GM19452 (cell line): ENCODE data around the gene LMF1.
"Not testable (repeated sequence)": the region's sequence is repeated elsewhere in the genome, so short reads cannot be mapped to it uniquely, and the experiment has no call there.

Experiments used
- ATAC-seq: cut with Tn5 transposase; IDR thresholded peaks from one replicate; pipeline ENCODE4 v1.9.1; 2021; ENCODE audit not compliant: unreplicated experiment

LMF1 gene

DNA sequence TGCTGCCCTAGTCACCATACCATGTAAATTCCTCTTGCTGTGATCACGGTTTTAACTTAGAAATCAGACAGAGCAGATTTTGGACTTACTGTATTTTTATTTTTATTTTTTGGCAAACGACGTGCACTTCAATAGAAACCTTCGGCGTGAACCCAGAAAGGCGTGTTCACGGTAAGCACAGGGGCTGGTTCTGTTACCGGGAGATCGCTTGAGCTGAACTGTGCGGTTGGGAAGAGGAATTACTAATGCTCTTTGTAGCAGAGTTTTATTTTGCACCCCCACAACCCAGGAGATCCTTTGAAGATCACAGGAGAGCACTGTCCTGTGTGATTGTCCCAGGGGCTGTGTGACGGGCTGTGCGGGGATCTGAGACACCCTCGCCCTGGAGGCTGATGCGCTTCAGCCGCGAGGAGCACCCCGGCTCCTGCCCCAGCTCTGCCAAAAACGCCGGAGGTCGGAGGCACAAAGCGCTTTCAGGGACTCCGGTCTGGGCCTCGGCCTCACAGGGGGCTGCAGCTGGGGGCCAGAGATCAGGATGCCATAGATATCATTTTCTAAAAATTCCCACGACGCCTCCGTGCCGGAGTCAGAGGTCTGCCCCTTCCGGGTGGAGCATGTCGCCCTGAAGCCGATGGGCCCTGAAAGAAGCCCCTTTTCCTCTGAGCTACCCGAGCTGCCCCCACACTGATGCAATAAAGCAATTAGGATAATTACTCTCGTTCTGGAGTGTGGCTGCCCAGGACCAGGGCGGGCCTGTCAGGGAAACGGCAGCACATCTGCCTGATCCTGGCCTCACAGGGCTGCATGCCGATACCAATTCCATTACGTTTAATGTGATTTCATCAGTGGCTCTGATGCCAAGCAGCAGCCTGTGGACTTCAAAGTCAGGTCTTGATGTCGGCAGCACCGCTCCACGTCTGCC is 71.8 kb downstream of the LMF1 start:
- ATAC-seq, result no peak

DNA sequence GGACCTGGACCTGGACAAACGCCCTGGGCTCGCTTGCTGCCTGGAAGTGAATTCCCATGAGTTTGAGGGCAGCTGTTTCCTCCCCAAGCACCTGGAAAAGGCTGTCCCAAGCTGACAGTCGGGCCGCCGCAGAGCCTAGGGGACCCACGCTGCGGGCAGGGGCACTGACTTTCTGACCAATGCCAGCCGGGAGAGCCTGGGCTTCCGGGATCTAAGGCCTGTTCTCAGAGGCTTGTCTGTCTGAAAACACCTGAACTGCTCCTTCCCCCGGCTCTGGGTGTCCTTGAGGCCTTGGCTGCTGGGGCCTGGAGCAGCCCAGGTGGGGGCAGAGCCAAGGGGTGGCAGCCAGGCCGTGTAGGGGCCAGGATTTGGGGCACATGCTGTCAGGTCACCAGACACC is 72.6 kb downstream of the LMF1 start:
- ATAC-seq, result no peak

DNA sequence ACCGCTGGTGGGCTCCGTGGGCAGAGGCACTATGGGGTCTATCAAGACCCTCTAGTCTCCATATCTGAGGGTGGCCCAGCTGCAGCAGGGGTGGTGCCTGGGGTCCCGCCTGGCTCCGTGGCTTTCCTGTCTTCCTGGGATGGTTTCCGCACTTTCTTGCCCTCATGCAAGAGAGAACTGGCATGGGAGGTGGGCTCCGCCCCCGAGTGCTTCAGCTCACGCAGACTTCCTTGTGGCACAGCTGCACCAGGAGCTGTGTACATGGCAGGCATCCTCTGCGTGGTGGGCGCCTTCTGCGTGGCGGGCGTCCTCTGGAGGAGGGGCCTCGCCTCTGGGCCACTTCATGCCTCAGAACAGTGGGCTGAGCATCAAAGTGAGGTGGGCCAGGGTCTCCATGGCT is 73.1 kb downstream of the LMF1 start:
- no peak for ATAC-seq

DNA sequence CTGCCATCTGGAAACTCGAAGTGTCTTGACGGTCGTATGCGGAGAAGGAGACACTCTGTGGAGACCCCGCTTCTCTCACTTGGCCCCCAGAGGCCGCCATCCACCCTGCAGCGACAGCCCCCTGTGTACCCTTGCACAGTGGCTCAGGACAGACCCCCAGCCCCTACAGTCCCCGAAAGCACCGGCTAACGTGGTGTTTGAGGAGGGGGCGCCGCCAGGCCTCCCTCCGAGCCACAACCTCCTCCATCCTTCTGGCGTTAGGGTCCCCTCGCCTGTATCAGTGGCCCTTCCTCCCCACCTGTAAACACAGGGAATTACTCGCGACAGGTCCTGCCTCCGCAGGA is 73.6 kb downstream of the LMF1 start:
- ATAC-seq, result no peak

DNA sequence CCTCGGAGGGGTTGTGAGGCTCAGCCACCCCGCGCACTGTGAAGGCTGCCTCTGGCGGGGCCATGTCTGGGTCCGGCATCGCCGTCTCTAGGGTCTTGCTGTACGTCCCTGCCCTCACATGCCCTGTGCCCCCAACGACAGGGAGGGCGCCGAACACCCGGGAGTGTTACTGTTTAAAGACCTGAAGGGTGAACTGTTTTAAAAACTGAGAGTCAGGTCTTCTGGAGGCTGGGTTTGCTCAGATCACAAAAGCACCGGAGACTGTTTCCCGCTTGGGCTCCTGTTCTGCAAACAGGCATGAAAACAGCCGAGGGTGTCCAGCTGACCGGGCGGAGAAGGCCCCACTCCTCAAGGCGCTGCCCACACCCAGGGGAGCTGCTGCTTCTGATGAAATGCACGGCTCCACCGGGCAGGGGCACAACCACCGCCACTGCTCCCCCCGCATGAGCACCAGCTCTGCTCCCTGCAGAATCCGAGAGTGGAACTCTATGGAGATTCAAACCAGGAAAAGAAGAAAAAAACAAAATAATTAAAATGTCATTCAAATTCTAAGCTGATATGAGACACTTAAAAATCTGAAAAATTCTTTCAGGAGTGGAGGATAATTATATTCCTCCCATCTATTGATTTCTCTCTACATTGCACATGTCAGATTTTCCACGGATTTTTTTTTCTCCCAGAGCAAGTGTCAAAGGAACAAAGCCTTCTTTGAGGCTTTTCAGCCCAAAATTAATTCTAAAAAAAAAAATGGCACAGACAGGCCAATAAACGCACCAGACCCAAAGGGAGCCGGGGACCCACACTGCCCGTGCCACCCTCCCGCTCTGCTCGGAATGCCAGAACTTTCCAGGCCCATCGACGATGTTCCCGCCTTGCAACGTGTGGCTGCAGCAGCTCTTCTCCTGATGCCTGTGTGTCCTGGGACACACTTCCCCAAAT is 74.3 kb downstream of the LMF1 start:
- ATAC-seq, result no peak

DNA sequence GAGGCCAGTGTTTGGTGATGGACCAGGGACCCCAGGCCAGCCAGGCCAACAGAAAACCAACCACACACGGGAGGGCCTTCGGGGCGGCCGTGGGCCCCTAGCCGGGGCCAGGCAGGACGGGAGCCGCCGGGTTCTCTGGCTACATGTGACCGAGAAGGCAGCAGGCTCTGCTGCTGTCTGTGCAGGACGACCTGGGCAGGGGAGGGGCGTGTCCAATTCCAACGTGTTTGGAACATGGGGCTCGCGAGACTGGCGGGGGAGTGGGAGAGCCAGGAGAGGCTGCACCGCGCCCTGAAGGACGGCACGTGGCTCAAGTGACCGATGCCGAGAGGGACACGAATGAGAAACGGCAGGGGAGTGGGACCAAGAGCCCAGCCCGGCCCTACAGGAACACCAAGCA is 75.4 kb downstream of the LMF1 start:
- no peak for ATAC-seq

DNA sequence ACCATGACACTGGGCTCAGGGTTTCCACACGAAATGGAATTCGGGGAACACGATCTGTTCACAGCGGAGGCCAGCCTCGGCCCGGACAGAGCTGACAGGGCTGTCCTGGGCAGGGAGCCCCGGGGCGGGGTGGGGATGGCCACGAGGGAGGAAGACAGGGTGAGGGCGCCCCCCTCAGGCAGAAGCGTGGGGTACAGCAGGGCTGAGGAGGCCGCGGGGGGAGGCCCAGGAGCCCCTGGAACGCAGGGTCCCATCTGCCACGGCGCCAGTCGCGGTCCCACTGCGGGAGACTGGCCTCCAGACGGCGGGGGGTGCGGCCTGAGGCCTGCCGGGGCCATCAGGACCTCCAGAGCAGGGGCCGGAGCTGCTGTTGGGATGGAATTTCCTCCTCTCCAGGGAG is 75.9 kb downstream of the LMF1 start:
- ATAC-seq, result no peak

DNA sequence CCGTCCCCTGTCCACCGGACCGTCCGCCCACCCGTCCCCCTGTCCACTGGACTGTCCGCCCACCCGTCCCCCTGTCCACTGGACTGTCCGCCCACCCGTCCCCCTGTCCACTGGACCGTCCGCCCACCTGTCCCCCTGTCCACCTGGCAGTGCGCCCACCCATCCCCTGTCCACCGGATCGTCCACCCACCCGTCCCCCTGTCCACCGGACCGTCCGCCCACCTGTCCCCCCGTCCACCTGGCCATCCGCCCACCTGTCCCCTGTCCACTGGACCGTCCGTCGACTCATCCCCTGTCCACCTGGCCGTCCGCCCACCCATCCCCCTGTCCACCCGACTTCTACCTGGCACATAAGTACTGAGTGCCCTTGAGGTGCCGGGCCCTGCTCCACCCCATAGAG is 76.6 kb downstream of the LMF1 start:
- ATAC-seq, result no peak

DNA sequence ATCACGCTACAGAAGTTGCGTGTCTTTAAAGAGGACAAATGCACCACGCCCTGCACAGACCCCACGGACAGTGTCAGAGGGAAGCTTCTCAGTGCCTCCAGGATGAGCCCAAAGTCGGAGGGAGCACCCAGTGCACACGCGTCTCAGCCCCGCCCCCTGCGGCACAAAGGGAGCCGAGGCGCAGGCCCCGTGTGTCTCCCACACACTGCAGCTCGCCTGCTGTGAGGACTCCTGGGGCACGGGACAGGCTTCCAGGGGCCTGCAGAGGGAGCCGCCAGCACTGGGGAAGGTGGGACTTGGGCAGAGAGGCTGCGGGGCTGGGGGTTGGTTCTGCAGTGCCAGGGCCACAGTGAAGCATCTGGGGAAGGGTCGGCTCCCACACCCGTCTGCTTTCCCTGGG is 77.4 kb downstream of the LMF1 start:
- ATAC-seq, result no peak

DNA sequence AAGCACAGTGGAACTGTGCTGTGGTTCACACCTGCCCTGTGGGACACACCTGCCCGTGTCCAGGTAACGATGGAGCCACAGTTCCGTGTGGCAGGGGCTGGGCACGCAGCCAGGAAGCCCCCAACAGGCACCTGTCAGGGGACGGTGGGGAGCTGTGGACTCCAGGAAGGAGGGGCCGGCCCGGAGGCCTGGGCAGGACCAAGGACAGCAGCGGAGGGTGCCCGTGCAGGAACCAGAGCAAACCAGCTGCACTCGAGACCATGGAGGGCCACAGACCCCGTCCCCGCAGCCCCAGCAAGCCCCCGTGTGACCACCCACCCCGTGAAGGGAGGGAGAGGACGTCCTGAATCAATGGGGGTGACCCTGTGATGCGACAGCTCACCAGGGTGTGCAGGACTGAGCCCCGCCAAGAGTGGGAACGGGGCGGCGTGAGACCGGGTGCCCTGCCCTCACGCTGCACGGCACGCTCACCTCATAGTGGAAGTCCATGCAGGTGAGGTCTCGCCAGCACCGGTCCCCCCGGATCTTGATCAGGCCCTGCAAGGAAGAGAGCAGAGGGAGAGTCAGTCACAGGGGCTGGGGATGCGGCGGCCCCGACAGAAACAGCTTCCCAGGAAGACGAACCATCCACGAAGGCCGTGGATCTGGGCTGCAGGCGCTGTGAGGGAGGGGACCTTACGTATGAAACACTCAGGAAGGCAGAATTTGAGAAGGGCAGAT is 78.1 kb downstream of the LMF1 start:
- ATAC-seq, result no peak

DNA sequence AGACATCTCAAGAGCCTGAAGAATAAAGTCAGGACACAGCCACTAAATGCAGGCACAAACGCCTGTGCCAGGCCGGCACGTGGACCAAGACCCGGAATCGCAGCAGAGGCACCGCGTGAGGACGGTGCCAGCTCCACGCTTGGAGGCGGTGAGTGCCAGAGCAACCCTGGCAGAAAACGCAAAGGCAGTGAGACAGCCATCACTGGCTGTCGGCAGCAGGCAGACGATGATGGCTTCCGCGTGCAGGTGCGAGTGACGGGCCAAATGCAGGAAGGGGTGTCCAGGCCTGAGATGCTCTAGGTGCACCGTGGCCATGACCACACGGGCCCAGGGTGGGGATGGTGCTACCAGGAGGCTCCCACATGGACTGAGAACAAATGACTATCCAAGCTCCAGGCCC is 78.8 kb downstream of the LMF1 start:
- no peak for ATAC-seq

DNA sequence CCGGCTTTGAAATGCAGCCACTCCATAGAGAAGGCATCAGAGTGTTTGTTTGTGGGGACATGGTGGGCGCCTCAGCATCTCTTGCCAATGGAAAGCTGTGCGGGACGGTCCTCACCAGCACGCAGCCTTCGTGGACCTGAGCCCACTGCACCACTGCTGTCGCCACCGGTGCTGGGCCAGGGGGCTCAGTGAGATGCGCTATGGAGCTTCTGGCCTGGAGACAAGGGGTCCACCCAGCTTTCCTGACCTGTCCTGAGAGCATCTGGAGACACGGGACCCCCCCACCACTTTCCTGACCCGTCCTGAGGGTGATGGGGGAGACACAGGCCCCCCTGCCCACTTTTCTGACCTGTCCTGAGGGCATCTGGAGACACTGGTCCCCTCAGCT is 79.4 kb downstream of the LMF1 start:
- ATAC-seq, result no peak

DNA sequence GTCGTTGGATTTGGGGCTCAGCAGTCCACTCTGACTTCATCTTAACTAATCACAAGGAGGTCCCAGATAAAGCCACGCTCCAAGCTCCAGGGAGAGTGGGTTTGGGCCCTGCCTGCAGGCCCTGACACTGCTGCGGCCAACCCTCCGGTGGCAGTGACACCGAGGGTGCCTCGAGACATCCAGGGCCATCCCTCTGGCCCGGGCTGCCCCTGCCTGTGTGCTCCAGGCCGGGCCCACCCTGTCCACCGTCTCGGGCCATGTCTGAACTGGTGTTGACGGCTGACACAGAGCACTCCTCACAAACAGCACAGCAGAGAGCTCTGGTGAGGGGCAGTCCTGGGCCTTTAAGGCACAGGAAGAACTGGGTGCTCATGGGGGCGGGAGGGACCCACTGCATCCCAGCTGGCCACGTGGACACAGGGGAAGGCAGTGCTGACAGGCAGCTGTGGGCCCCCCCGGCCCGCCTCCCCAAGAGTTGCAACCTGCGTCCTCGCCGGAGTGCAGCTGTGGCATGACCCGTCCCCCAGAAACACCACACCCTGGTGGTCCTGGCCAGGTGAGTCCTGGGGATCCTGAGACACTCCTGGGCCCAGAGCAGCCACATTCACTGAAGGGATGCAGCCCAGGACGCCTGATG is 80.0 kb downstream of the LMF1 start:
- no peak for ATAC-seq

DNA sequence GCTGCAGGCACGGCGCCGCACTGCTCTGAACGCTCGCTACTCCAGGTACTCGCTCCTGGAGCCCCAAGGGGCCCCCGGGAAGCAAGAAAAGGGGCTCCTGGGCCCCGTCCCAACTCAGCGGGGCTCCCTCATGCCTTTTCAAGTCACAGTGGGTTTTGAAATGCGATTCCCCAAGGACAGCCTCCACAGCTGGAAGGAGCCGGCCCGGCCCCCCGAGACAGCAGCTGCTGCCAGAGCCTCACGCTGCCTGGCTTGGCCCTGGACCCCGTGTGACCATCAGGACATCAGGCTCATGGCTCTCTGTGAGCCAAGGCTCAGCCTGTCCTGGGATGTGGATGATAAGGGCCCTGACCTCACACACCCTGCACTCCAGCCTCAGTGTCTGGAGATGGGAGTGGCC is 80.6 kb downstream of the LMF1 start:
- no peak for ATAC-seq

DNA sequence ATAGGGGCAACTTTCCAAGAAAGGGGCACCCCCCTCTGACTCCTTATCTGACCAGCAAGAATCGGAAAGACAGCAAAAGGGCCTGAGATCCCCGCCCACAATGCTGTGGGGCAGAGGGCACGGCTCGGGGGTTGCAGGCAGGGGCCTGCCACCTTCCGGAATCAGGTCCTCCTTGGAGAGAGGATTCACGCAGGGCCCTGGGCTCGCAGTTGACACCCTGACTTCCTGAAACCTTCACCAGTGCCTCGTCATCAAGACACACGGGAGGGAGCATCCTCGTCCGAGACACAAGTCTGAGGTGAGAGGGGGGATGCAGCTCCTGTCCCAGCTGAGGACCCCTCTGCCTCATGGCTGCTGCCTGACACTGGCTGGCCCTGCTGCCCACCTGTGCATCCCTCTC is 81.2 kb downstream of the LMF1 start:
- ATAC-seq, result no peak

DNA sequence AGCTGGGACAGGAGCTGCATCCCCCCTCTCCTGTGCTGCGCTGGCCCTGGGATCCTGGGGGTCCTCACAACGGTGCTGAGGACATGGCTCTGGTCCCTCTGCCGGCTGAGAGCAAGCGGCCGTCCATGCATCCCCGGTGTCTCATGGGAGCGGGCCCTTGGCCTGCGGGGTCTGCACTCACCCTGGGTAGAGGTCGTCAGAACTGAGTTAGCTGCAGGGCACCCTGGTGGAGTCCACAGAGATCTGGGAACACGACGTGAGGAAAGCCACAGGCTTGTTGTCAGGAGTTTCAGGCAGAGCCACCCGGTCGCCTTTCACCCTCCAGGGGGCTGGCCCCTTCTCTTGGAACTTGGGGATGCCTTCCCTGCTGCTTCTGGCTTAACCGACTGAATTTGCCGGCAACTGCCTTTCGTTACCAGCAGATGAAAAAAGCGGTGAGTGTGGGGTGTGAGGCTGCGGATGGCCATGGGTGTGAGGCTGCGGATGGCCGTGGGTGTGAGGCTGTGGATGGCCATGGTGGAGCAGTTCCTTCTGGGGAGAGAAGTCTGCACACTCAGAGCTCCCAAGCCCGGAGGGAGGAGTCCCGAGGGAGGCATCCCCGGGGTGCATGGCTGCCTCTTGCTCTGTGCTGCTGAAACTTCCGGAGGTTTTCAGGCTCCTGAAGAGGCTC is 81.7 kb downstream of the LMF1 start:
- no peak for ATAC-seq

DNA sequence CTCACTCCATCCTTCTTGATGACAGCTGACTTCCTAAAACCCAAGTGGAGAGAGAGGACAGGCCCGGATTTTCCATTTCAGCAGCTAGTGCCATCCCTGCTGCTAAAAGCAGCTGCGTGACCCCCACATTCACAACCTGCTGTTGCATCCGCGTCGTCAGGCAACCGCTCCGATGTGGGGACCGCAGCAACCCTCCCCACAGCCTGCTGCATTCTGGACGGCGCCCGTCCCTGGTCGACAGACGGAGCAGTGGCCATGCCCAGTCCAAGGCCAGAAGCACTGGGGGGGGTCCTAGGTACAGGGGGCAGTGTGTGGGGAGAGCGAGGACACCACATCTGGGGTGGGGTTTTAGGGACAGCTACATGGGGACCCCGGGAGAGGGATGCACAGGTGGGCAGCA is 82.3 kb downstream of the LMF1 start:
- ATAC-seq, result not testable (repeated sequence)

DNA sequence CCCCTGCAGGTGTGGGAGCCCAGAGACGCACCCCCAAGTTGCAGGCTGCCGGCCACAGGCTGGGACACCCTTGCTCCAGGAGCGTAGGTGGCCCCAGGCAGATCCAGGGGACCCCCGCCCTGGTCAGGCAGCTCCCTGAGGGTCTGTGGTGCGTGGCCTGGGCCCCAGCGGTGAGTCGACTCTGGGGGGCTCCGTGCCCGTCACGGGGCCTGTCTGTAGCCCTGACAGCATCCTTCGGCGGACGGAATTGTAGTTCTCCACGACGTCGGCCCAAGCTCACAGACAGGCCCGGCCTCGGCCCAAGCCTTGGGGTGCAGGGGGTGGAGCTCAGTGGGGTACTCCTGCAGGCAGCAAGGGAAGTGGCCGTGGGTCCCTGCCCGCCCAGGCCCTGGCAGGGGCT is 82.9 kb downstream of the LMF1 start:
- ATAC-seq, result no peak

DNA sequence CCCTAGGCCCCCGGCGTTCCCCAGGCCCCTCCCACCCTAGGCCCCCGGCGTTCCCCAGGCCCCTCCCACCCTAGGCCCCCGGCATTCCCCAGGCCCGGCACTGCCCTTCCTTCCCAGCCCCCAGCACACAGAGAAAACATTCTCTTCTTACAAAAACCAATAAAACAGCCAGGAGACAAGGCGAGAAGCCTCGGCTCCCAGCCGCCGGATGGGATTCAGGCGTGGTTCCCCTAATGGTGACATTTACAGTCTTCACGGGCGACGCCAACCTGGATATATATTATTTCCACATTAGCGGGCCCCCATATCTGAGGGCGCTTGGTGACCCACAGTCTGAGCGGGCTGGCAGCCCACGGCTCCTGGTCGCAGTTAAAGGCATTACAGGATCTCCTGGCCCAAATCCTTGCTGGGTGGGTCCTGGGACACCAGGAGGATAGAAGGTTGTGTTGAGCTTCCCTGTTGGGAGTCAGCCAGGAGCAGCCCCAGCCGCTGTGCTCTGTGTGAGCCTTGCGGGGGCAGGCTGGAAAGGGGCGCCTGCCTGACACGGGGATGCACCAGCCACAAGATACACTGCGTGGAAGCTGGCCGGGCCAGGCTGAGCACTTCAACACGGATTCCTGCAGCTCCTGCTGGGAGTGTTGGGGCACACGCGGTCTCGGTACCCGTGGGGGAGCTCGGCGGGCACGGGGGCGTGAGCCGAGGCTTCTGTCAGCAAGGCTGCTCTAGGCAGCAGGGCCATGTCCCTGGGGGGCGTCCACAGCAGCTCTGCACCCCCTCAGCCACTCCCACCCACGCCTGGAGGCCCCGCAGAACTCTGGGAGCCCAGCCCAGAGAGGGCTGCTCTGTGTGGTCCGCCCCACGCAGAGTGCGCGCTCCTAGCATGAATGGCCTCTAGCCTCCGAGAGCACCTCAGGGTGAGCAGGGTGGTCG is 83.7 kb downstream of the LMF1 start:
- ATAC-seq, result no peak
